GM23248 (cell line): ENCODE results near the gene FAM151A.

ENCODE experiments used
- EZH2 ChIP-seq: fragments of 200-600 bp; sonication (generic); IDR thresholded peaks from 2 replicates; pipeline ENCODE4 v1.6.1; 2018; ENCODE audit warnings: antibody characterized with exemption, mild to moderate bottlenecking; ENCODE audit not compliant: insufficient read depth, poor library complexity, severe bottlenecking
- EZH2phosphoT487 ChIP-seq: fragments of 200-600 bp; sonication (generic); IDR thresholded peaks from 2 replicates; pipeline ENCODE4 v1.6.1; 2018; ENCODE audit warnings: antibody characterized with exemption, moderate library complexity, mild to moderate bottlenecking, low read depth; ENCODE audit not compliant: insufficient read depth

GRCh38 chr1:54600947-54601721, 22.2 kb downstream of the FAM151A start:
- no peak for TF ChIP-seq EZH2
- no peak for TF ChIP-seq EZH2phosphoT487
